D721Med (cell line): ENCODE data around the gene DCN.
A peak's percentile ranks its signal among the peaks of the same experiment; 100 is the strongest.

Experiments used
- DNase-seq: peaks from one replicate; pipeline ENCODE4 v3.0.0; 2011; ENCODE audit warnings: low spot score; ENCODE audit not compliant: insufficient read length
- FAIRE-seq: peaks from 2 replicates; lab custom pipeline; 2011; peaks lifted over from hg19 to GRCh38; lab: Jason Lieb, UNC
- CTCF ChIP-seq: IDR thresholded peaks from 2 replicates; pipeline ENCODE4 v1.5.1; 2012; ENCODE audit warnings: mild to moderate bottlenecking, control low read depth; ENCODE audit not compliant: insufficient read depth; ENCODE audit errors: missing control alignments

Gene DCN

GRCh38 chr12:91127751-91128150, 54.9 kb downstream of the DCN start:
- FAIRE-seq (no peak), DNase-seq (no peak)
- TF ChIP-seq CTCF = no peak

GRCh38 chr12:91127306-91127705, 55.3 kb downstream of the DCN start:
- FAIRE-seq (no peak), DNase-seq (no peak)
- no peak for TF ChIP-seq CTCF

- FAIRE-seq (no peak), DNase-seq (no peak)
- no peak for TF ChIP-seq CTCF
Measured at GRCh38 chr12:91126516-91126915, 56.1 kb downstream of the DCN start.

GRCh38 chr12:91123236-91123916, 59.2 kb downstream of the DCN start:
- DNase-seq (no peak), FAIRE-seq (peak; percentile 11)
- no peak for TF ChIP-seq CTCF

- no peak for FAIRE-seq
- no peak for DNase-seq
- no peak for TF ChIP-seq CTCF
Measured at GRCh38 chr12:91120781-91121180, 61.8 kb downstream of the DCN start.

- no peak for TF ChIP-seq CTCF
- no peak for FAIRE-seq
- DNase-seq = no peak
Measured at GRCh38 chr12:91119089-91119488, 63.5 kb downstream of the DCN start.

- DNase-seq (no peak), FAIRE-seq (no peak)
Measured at GRCh38 chr12:91113621-91114020, 69.0 kb downstream of the DCN start.

More at GRCh38 chr12:91113621-91114020, 69.0 kb downstream of the DCN start:
- TF ChIP-seq CTCF = no peak
